Stimulated activated CD8-positive, alpha-beta memory T cell treated with anti-CD3 and anti-CD28 coated beads, Interleukin-4, amount 100 ng/mL, for 48 hours (primary cell): ENCODE measurements around the gene NOX5.

ENCODE experiments used
- DNase-seq: peaks from one replicate; pipeline ENCODE4 v3.0.0-alpha.2; 2020

The NOX5 gene

DNA sequence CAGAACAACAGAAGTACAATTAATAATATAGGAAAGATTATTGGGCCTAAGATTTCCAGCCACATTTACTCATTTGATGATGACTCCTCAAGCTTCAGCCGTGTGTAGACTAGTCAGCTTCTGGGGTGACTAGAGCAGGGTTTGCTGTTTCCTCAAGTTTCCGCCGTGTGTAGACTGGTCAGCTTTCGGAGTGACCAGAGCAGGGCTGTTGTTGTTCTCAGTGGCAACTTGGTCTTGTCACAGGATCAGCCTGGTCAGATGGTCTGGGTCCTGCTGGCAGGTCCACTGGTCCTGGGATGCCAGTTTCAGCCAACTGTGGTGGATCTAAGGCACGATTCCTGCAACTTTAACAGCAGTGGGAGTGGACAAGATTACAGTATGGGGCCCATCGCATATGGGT, 21.8 kb upstream of the NOX5 start:
- no peak for DNase-seq

GRCh38 chr15:68993276-68993675, 21.2 kb upstream of the NOX5 start:
- no peak for DNase-seq

DNA sequence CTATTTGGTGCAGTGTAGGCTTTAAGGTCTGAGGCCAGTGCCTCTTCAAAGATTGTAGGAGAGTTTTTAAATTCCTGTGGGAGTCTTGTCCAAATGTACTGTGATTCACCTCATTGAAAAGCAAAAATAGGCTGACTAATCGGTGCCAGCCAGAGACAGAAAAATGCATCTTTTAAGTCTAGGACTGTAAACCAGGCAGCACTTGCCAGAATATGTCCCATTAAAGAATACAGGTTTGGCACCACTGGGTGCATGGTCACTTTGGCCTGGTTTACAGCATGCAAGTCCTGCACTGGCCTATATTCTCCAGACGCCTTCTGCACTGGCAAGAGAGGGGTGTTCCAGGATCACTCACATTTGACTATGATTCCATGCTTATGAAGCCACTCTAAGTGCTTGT, 20.3 kb upstream of the NOX5 start:
- DNase-seq, result no peak

DNA sequence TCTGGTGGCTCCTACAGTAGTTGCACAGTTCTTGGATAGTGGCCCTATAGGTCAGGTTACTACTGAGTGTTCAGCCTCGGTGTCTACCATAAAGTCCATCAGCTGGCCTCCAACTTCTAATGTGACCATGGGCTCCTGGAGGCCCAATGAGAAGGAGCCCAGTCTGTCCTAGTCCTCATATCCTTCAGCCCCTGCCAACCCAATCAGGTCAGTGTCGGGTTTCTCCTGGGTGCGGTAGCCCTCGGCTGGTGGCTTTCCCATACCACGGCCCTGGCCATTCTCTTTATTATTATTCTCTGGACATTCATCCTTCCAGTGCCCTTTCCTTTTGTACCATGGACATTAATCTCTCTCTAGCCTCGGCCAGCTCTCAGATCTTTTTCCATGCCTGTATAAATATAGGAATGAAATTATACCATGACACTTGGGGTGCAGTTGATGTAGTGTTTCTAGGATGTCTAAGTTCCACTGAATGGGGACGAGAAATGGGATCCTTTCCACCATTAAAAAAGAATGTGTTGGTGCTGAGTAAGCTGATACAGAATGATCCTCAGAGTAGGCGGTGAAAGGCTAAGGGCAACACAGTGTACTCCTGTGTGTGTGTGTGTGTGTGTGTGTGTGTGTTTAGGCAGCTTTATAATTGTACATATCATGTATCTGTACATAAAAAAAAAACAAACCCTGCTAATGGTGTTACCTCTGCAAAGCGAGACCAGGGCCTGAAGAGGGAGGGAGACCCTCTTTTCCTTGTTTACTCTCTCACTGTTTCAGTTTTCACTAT, 19.3 kb upstream of the NOX5 start:
- no peak for DNase-seq

- DNase-seq, result no peak
Observed at GRCh38 chr15:68997050-68997449, 17.4 kb upstream of the NOX5 start.

- DNase-seq, result no peak
Observed at GRCh38 chr15:68997930-68998777, 16.3 kb upstream of the NOX5 start.

- DNase-seq, result no peak
Observed at GRCh38 chr15:68999091-68999490, 15.4 kb upstream of the NOX5 start.

DNA sequence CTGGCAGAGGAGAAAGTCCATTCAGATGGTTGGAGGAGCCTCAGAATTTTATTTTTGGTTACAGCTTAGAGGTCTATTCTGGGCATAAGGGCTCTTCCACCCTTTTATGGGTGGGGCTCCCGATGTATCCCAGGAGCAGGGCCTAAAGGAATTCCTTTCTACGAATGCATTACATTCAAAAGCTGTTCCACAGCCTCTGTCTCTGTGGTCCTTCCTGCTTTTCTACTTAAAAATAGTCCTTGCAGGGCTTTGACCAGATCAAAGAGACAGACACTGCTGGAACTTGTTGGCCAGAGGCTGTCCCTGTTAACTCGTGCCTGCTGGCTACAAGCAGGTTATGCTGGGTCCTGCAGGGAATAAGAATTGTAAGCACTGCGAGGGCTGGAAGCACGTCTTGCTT, 14.4 kb upstream of the NOX5 start:
- DNase-seq, result no peak

- DNase-seq, result no peak
Observed at GRCh38 chr15:69000725-69001503, 13.6 kb upstream of the NOX5 start.

DNA sequence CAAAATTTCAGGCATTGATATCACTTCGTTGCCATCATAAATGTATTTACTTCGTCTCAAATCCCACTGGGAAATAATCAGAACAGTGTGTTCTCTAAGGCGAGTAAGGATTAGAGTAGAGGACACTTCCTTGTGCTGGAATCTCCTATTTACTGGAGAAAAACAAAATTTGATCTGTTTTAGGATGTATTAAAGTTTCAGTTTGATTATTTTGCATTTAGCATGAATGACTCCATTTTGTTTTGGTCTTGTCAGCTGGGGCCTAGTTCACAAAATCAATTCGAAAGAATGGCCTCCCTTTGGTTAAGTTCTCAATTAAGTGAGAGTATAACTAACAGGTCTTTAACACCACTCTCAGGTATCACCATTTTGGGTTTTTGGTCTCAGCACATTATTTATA, 11.7 kb upstream of the NOX5 start:
- DNase-seq, result no peak

- no peak for DNase-seq
Observed at GRCh38 chr15:69004011-69004410, 10.5 kb upstream of the NOX5 start.

DNA sequence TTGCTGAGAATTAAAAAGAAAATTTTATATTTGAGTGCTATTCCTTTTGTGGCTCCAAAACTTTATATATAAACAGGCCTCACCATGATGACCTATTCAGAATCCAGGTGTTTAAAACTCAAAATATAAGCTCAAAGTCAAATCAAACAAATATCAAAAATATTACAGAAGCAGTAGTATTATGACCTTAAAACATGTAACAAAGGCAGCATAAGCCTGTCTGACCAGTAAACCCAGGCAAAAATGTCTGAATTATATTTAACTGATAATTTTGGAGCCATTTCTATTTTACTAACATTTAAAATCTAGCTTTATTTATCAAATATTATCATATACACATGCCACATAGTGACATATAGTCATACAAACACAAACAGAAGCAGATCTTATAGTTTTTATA, 6.4 kb upstream of the NOX5 start:
- no peak for DNase-seq

GRCh38 chr15:69009341-69009740, 5.2 kb upstream of the NOX5 start:
- DNase-seq, result no peak

DNA sequence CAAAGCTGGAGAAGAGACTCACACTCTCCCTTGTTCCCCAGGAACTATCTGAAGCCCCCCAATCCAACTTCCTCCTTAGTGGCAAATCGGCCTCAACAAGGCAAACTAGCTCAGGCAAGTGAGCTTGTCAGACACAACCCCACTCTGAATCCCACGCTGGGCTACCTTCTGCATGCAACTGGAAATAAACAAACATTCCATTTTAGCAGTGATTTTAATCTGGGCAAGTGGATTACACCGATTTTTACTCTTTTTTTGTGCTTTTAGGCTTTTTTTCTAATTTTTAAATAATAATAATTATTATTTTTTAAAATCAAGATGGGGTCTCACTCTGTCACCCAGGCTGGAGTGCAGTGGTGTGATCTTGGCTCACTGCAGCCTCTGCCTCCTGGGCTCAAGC, 2.9 kb upstream of the NOX5 start:
- no peak for DNase-seq

GRCh38 chr15:69012761-69013364, 1.6 kb upstream of the NOX5 start:
- no peak for DNase-seq

GRCh38 chr15:69013726-69014406, 629 bp upstream of the NOX5 start:
- no peak for DNase-seq

- no peak for DNase-seq
Observed at GRCh38 chr15:69015591-69015990, 1.1 kb downstream of the NOX5 start.

- no peak for DNase-seq
Observed at GRCh38 chr15:69016021-69016595, 1.6 kb downstream of the NOX5 start.

DNA sequence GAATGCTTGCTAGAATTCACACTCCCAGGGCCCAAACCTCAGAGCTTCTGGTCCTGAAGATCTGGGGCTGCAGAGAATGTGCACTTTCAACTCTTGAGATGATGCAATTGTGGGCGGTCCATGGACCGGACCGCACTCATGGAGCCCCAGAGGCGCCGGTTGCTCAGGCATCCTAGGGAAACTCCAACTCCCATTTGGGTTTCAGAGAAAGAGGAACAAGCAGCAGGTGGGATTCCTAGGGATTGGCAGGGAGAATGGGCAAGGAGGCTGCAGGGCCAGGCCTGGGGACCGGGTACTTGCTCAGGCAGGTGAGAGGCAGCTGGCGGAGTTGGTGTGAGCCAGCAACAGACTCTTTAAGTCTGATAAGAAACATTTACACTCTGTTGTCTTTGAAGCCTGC, 3.5 kb downstream of the NOX5 start:
- DNase-seq, result no peak

DNA sequence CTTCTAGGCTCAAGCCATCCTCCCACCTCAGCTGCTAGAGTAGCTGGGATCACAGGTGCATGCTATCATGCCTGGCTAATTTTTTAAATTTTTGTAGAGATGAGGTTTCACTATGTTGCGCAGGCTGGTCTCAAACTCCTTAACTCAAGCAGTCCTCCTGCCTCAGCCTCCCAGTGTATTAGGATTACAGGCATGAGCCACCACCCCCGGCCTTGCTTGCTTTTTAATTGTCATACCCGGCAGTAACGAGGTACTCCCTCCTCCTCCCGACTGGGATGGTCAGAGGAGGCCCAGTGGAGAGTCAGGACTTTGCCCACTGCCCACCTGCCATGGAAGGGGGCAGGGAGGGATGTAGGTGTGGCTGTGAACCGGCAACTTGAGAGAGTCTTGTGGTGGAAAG, 4.5 kb downstream of the NOX5 start:
- no peak for DNase-seq

GRCh38 chr15:69021895-69022294, 7.4 kb downstream of the NOX5 start:
- no peak for DNase-seq

- DNase-seq, result no peak
Observed at GRCh38 chr15:69025320-69025719, 10.8 kb downstream of the NOX5 start.
